NCI-H82 treated with DMSO at 0.1 percent for 48 hours (cell line): ENCODE data around the gene FAM110D.

Experiments
- DNase-seq: peaks from one replicate; lab custom pipeline; 2025; ENCODE audit not compliant: unreplicated experiment; lab: John Stamatoyannopoulos, UW

FAM110D gene

GRCh38 chr1:26161415-26162219, 2.7 kb downstream of the FAM110D start:
- DNase-seq: no peak

- no peak for DNase-seq
These were observed 3.4 kb downstream of the FAM110D start for GRCh38 chr1:26162220-26162709.

DNA sequence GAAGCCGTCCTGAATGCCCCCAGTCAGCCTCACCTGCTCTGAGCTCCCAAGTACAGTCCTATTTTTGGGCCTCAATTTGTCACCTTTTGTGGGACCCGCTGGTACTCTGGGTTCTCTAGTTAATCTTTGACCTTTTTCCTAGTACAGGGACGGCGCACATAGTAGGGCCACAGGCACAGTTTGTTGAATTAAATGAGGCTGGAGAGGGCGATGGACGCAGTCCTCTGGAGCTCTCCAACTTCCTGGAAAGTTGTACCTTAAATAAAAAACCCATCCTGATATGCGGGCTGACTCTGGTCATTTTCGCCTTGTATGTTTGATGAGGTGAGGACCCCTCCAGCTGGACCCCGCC, 4.8 kb downstream of the FAM110D start:
- no peak for DNase-seq

GRCh38 chr1:26164036-26164860, 5.4 kb downstream of the FAM110D start:
- no peak for DNase-seq

DNA sequence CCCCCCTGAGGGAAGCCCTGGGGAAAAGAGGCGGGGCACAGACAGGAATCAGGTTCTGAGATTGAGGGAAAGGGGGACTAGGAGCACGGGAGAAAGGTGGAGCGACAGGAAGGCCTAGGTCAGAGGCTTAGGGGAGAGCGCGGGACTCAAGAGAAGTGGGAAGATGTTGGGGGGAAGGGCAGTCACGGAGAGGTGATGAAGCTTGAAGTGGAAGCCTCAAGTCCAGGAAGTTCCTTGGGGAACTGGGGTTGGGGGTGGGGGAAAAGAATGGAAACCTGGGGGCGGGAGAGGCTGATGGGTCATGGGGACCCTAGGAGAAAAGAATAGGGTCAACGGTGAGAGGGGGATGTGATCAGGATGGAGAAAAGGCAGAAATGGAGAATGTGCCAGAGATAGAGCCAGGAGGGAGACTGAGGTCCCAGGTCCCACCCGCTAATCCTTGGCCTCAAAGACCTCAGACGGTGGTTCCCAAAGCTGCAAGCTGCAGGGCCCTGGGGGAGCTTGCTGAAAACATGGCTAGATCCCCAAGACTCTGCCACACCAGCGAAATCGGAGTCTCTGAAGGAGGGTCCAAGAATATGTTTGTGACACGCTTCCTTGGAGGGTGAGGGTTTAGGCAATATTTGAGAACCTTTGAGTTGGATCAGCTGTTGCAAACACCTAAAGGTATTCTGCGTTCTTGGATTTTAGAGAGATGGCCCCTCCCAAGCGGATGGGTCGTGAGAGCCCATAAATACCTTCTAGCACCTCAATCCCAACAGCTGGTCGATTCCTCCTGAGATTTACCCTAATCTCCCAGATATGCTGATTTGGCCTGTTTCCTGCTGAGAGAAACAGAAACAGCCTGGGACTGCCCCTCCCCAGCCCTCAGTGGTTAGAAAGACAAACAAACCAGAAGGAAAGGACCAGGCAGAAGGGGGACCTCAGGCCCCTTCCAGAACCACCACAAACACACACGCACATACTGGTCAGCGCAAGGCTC, 6.3 kb downstream of the FAM110D start:
- DNase-seq: peak; percentile 62

DNA sequence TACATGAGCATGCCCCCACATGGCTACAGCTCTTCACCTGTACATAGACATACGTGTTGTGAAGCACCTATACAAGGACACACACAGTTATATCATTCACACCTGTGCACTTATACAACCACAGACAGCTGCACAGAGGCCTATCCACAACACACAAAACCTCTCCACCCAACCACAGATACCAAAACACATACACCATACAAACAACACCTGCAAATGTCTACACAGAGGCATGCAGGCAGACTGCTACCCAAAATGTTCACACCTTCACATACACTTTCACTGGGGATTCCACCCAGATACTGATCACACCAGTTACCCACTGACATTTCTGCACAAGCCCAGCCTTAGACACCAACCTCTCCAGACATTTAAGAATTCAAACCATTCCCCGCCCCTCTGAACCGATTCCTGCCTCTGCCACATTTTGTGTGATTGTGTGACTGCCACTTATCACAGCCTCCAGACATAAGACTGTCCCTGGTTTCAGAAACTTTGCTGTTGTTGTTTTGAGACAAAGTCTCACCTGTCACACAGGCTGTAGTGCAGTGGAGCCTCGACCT, 7.9 kb downstream of the FAM110D start:
- no peak for DNase-seq

DNA sequence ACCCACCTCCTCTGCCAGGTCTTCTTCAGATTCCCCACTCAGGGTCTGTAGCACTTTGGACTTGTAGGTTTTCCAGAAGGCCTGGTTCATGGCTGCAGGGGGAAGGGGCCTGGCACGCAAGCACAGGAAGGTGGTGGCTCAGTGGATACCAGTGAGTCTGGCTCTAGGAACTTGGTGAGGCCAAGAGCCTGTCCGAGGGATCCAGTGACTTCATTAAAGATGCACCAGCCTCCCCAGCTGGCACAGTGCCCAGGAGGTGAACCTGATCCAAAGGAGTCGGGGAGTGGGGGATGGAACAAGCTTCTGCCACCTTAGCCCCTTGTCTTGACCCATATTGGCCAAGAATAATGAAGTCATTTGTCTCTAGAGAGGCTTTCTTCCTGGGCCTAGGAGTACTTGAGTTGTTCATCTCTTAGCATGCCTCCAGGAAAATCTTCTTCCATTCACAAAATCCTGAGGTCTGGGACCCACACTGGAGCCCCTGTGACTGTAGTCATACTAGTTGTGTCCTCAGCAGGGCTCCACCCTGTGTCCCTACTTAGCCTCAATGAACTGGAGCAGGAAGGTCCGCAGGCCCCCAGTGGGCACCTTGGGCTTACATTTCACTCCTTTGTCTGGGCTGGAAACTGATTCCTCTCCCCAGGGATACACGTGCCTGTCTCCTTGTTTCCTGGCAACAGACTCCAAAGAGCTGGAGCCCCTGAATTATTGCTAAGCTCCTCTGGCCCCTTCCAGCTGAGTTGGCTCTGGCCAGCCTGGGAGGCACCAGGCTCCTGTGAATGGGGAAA, 9.7 kb downstream of the FAM110D start, which contains the start of gene C1orf232:
Gene C1orf232 (minus strand): TSS at position 554 of the 788 bp plus-strand sequence. CDS start 464 bp downstream, at position 90.
- DNase-seq: peak; percentile 36

DNA sequence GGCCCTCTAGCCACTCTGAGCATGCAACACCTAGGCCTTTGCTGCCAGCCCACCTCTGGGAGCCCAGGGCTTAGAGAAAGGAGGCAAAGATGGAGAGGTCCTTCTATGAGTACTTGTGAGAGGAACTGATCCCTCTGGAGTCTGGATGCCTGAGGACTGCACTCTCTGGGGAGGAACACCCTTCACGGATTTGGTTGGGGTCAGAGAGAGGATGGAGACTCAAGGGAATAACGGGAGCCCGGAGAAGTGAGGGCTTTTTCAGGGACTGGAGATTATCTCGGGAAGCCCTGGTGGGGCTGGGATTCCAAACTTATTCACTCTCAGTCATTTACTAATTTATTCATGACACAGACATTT, 10.3 kb downstream of the FAM110D start:
- no peak for DNase-seq

DNA sequence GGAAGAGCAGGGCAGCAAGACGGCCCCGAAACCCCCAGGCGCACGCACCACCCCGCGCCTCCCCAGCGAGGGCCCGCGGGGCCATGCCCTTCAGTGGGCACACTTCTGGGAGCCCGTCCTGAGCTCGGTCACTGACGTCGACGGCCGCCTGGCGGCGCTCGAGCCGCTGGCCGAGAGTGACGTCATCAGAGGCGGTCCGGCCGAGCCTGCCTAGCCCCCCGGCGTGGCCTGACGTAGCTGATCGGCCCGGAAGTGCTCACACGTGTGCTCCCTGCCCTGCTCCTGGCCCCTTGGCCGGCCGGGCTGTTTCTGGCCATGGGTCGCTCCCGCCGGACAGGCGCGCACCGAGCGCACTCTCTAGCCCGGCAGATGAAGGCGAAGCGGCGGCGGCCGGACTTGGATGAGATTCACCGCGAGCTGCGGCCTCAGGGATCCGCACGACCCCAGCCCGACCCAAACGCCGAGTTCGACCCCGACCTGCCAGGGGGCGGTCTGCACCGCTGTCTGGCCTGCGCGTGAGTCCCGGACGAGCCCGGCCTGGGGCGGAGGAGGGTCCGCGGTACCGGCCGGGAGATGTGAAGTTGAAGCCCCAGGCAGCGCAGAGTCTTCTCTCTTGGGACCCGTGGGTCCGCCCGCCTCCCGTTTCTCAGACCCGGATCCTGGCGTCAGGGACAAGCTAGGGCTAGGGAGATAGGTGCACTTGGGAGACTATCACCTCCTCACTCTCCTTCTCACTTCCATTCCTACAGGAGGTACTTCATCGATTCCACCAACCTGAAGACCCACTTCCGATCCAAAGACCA, 11.0 kb downstream of the FAM110D start, which contains the start of gene ZNF593:
Gene ZNF593 (plus strand): TSS at position 240 of the 803 bp plus-strand sequence. CDS start 76 bp downstream, at position 316.
- peak; percentile 90 for DNase-seq

DNA sequence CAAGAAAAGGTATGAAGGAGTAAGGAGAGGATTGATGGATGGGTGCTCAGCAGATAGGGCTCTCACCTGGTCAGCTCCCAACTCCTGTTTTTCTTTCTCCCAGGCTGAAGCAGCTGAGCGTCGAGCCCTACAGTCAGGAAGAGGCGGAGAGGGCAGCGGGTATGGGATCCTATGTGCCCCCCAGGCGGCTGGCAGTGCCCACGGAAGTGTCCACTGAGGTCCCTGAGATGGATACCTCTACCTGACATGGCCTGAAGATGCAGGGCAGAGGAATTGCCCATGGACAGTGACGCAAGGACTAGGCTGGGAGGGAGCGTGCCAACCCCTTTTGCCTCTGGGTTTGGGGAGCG, 11.6 kb downstream of the FAM110D start:
- DNase-seq: no peak

- peak; percentile 33 for DNase-seq
These were observed 12.5 kb downstream of the FAM110D start, which contains the start of gene ZNF593OS for GRCh38 chr1:26171084-26172072. Gene ZNF593OS (minus strand): TSS chr1:26171832. CDS start chr1:26171661, 171 bp downstream.

DNA sequence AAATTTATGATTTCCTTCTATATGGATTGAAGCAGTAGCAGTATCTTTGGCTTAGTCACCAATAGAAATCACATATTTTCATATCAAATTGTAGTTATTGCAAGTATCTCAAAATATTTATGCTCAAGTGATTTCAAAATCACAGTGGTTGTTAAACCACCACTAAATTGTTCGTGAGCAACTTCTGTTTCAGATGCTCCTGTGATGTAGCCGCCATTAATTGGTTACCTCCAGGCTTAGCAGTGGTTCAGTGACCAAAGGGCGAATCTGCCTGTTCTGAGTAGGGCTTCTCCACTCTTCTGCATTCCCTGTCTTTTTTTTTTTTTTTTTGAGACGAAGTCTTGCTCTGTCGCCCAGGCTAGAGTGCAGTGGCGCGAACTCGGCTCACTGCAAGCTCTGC, 16.5 kb downstream of the FAM110D start:
- no peak for DNase-seq

- no peak for DNase-seq
These were observed 18.4 kb downstream of the FAM110D start, which contains the start of gene CNKSR1 for GRCh38 chr1:26177182-26177684. Gene CNKSR1 (plus strand): TSS chr1:26177491. CDS start chr1:26177548, 57 bp downstream.

DNA sequence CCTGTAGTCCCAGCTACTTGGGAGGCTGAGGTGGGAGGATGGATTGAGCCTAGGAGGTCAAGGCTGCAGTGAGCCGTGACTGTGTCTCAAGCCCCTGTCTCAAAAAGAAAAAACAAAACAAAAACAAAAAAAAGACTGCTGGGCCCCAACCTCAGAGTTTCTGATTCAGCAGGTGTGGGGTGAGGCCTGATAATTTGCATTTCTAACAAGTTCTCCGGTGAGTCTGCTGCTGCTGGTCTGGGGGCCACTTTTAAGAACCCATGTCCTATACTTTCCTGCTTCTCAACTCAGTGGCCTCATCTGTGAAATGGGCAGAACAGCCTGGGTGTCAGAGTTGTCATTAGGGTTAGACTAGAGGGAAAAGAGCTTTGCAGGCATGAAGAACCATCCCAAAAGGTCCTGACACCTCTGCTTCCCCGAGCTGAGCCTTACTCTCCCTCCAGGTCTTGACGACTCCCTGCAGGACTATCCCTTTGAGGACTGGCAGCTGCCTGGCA, 21.2 kb downstream of the FAM110D start:
- DNase-seq: no peak

DNA sequence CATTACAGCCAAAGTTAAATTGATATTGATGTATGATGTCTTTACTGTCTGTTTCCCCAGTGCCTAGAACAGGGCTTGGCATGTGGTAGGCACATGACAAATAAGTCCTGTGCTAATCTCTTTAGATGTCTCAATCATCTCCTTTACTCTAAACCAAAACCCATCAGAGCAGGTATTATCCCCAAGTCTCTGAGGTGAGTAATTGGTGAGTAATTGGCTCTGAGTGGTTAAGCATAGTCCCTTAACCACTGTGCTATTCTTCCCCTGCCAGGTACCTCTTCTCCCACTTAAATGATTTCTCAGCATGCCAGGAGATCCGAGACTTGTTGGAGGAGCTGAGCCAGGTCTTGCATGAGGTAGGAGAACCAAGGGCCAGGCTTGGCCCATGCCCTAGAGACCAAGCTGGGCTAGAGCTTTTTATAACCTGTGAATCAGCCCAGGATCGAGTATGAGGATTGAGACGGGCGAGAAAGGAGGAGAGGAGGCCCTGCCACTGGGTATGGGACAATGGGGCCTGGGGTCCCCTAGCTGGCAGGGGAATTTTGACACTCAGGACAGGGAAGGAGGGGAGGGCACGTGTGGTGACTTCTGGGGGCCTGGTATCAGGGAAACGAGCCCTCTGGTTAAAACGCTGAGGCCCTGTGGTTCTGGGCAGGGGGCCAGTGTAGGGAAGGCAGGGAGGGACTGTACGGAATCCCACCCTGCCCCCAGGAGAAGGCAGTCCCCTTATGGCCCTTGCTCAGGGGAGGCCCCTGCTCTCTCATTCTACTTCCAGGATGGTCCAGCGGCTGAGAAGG, 22.9 kb downstream of the FAM110D start:
- DNase-seq: peak; percentile 77

- DNase-seq: no peak
These were observed 23.5 kb downstream of the FAM110D start for GRCh38 chr1:26182383-26182696.
